Mammary epithelial cell (primary cell): Measurements from ENCODE around the gene UNC5CL.

Experiments used
- CTCF ChIP-seq, 2 donors: IDR thresholded peaks in 1 of 2; conservative IDR thresholded peaks in 1 of 2; 2 replicates each; pipeline ENCODE4 v1.5.1; 2011 to 2012; ENCODE audit warnings: inconsistent platforms in 2 of 2, low read length in 2 of 2, mild to moderate bottlenecking in 2 of 2, control low read depth in 1 of 2, low read depth in 1 of 2; ENCODE audit not compliant: insufficient read depth in 1 of 2; ENCODE audit errors: extremely low read depth in 1 of 2
- EZH2 ChIP-seq: IDR thresholded peaks from 2 replicates; pipeline ENCODE4 v1.6.1; 2012; ENCODE audit warnings: low read length, inconsistent platforms, borderline replicate concordance

- peak; percentile 7 to 42 for TF ChIP-seq CTCF (conservative IDR thresholded peaks at IDR 0.05 in 1 of 2, IDR thresholded peaks at IDR 0.05 in 1 of 2; ENCODE audit: extremely low read depth in 1 of 2, insufficient read depth in 1 of 2, low read depth in 1 of 2, low read length in 2 of 2)
- no peak for TF ChIP-seq EZH2
Observed at GRCh38 chr6:41021832-41022231, 17.2 kb downstream of the UNC5CL start.
